Ishikawa (cell line): ENCODE results near the gene NOTCH1.

Experiments
- CREB1 ChIP-seq: IDR thresholded peaks from 2 replicates; pipeline ENCODE4 v1.6.1; 2012; ENCODE audit warnings: low read depth
- EGR1 ChIP-seq: IDR thresholded peaks from 2 replicates; pipeline ENCODE4 v1.6.1; 2012
- EP300 ChIP-seq: IDR thresholded peaks from 2 replicates; pipeline ENCODE4 v1.6.1; 2012; ENCODE audit warnings: borderline replicate concordance
- FOXM1 ChIP-seq: IDR thresholded peaks from 2 replicates; pipeline ENCODE4 v1.6.1; 2012; ENCODE audit warnings: low read depth, borderline replicate concordance
- MAX ChIP-seq: IDR thresholded peaks from 2 replicates; pipeline ENCODE4 v1.6.1; 2012
- NFIC ChIP-seq: IDR thresholded peaks from 2 replicates; pipeline ENCODE4 v1.6.1; 2012
- RAD21 ChIP-seq: IDR thresholded peaks from 2 replicates; pipeline ENCODE4 v1.6.1; 2012; ENCODE audit warnings: low read depth
- REST ChIP-seq: IDR thresholded peaks from 2 replicates; pipeline ENCODE4 v1.6.1; 2012; ENCODE audit warnings: low read depth, mild to moderate bottlenecking
- TCF12 ChIP-seq: IDR thresholded peaks from 2 replicates; pipeline ENCODE4 v1.6.1; 2012; ENCODE audit warnings: low read depth
- TEAD4 ChIP-seq: IDR thresholded peaks from 2 replicates; pipeline ENCODE4 v1.6.1; 2012
- USF1 ChIP-seq: IDR thresholded peaks from 2 replicates; pipeline ENCODE4 v1.6.1; 2012
- YY1 ChIP-seq: IDR thresholded peaks from 2 replicates; pipeline ENCODE4 v1.6.1; 2012; ENCODE audit warnings: low read depth
- ZBTB7A ChIP-seq: IDR thresholded peaks from 2 replicates; pipeline ENCODE4 v1.6.1; 2012; ENCODE audit warnings: low read depth

The NOTCH1 gene

GRCh38 chr9:136492978-136493522 is 52.8 kb downstream of the NOTCH1 start:
- TF ChIP-seq EGR1 (no peak), MAX (no peak), TEAD4 (no peak), TCF12 (no peak), REST (no peak), EP300 (no peak), FOXM1 (no peak), RAD21 (no peak), YY1 (no peak), ZBTB7A (no peak), CREB1 (no peak), USF1 (no peak)

GRCh38 chr9:136489731-136490130 is 56.1 kb downstream of the NOTCH1 start:
- TF ChIP-seq USF1, result no peak

GRCh38 chr9:136488247-136489214 is 57.3 kb downstream of the NOTCH1 start:
- TF ChIP-seq TCF12 (0 out of 2 replicates have a peak, but pooled peaks have one; percentile 14), TEAD4 (no peak), RAD21 (peak; percentile 99)

- TF ChIP-seq EP300, result no peak
- TF ChIP-seq FOXM1, result no peak
- TF ChIP-seq TEAD4, result no peak
- no peak for TF ChIP-seq NFIC
- TF ChIP-seq REST, result no peak
- TF ChIP-seq TCF12, result no peak
- TF ChIP-seq MAX, result no peak
Observed at GRCh38 chr9:136487672-136488071, 58.2 kb downstream of the NOTCH1 start.

- TF ChIP-seq CREB1 (no peak), TCF12 (no peak), EP300 (no peak), YY1 (no peak)
Observed at GRCh38 chr9:136486823-136487620, 58.8 kb downstream of the NOTCH1 start.

GRCh38 chr9:136486131-136486530 is 59.7 kb downstream of the NOTCH1 start:
- TF ChIP-seq EP300, result no peak
- no peak for TF ChIP-seq YY1
